Liver (tissue), 9 donors: ENCODE data around the gene CPNE8. TPM values are rescaled to one million over a fixed set of nuclear protein-coding genes. Genes with fewer than 3 reads are reported as not detected.

Experiments used
- DNase-seq: peaks from one replicate; pipeline ENCODE4 v3.0.0-alpha.2; 2017; ENCODE audit warnings: low spot score
- H3K27ac ChIP-seq, 2 donors: one replicate each; pipeline ENCODE4 v1.7.0; 2013; ENCODE audit warnings: inconsistent platforms in 2 of 2, low read length in 2 of 2, control low read depth in 1 of 2, low read depth in 1 of 2, mild to moderate bottlenecking in 1 of 2
- H3K27me3 ChIP-seq, 4 donors: one replicate each; pipeline versions ENCODE4 v1.6.1 to v1.7.0; 2013; ENCODE audit warnings: low read length in 3 of 4, inconsistent platforms in 1 of 4, mild to moderate bottlenecking in 1 of 4, moderate library complexity in 1 of 4; ENCODE audit not compliant: control insufficient read depth in 4 of 4, insufficient read depth in 4 of 4
- H3K36me3 ChIP-seq, 4 donors: one replicate each; pipeline versions ENCODE4 v1.6.1 to v1.7.0; 2013; ENCODE audit warnings: low read length in 3 of 4, mild to moderate bottlenecking in 3 of 4, low read depth in 1 of 4, moderate library complexity in 1 of 4; ENCODE audit not compliant: control insufficient read depth in 4 of 4, insufficient read depth in 3 of 4
- H3K4me1 ChIP-seq, 4 donors: one replicate each; pipeline versions ENCODE4 v1.6.1 to v1.7.0; 2013; ENCODE audit warnings: low read length in 3 of 4, mild to moderate bottlenecking in 3 of 4, moderate library complexity in 1 of 4; ENCODE audit not compliant: control insufficient read depth in 4 of 4, insufficient read depth in 4 of 4
- H3K4me3 ChIP-seq, 3 donors: one replicate each; pipeline versions ENCODE4 v1.6.1 to v1.7.0; 2013; ENCODE audit warnings: low read length in 3 of 3, control low read depth in 1 of 3, low read depth in 1 of 3, mild to moderate bottlenecking in 1 of 3
- H3K9ac ChIP-seq, 2 donors: one replicate each; pipeline ENCODE4 v1.7.0; 2013; ENCODE audit warnings: low read length in 2 of 2, mild to moderate bottlenecking in 2 of 2, moderate library complexity in 2 of 2, control low read depth in 1 of 2, low read depth in 1 of 2
- H3K9me3 ChIP-seq, 4 donors: one replicate each; pipeline versions ENCODE4 v1.6.1 to v1.7.0; 2013; ENCODE audit warnings: low read length in 3 of 4; ENCODE audit not compliant: control insufficient read depth in 4 of 4
- ATF3 ChIP-seq: IDR thresholded peaks from 2 replicates; pipeline ENCODE4 v1.6.1; 2016; ENCODE audit warnings: antibody characterized with exemption
- EGR1 ChIP-seq, 2 donors: IDR thresholded peaks; 2 replicates each; pipeline ENCODE4 v1.6.1; 2016 to 2018; ENCODE audit warnings: antibody characterized with exemption in 2 of 2, low read depth in 2 of 2
- FOXA1 ChIP-seq: IDR thresholded peaks from 2 replicates; pipeline ENCODE4 v1.6.1; 2016; ENCODE audit warnings: antibody characterized with exemption
- FOXA2 ChIP-seq: IDR thresholded peaks from 2 replicates; pipeline ENCODE4 v1.6.1; 2016; ENCODE audit warnings: antibody characterized with exemption
- GABPA ChIP-seq, 2 donors: IDR thresholded peaks in 1 of 2; conservative IDR thresholded peaks in 1 of 2; 2 replicates each; pipeline ENCODE4 v1.6.1; 2016; ENCODE audit warnings: antibody characterized with exemption in 2 of 2, mild to moderate bottlenecking in 1 of 2, moderate library complexity in 1 of 2
- HNF4A ChIP-seq, 2 donors: conservative IDR thresholded peaks; 2 replicates each; pipeline ENCODE4 v1.6.1; 2016; ENCODE audit warnings: antibody characterized with exemption in 2 of 2, mild to moderate bottlenecking in 2 of 2
- HNF4G ChIP-seq: IDR thresholded peaks from 2 replicates; pipeline ENCODE4 v1.6.1; 2016; ENCODE audit warnings: antibody characterized with exemption
- JUND ChIP-seq, 2 donors: IDR thresholded peaks; 2 replicates each; pipeline ENCODE4 v1.6.1; 2016; ENCODE audit warnings: antibody characterized with exemption in 2 of 2
- MAX ChIP-seq: IDR thresholded peaks from 2 replicates; pipeline ENCODE4 v1.6.1; 2016; ENCODE audit warnings: antibody characterized with exemption
- NR2F2 ChIP-seq: IDR thresholded peaks from 2 replicates; pipeline ENCODE4 v1.6.1; 2016; ENCODE audit warnings: antibody characterized with exemption
- RAD21 ChIP-seq, 2 donors: IDR thresholded peaks; 2 replicates each; pipeline ENCODE4 v1.6.1; 2016; ENCODE audit warnings: antibody characterized with exemption in 2 of 2, mild to moderate bottlenecking in 2 of 2
- REST ChIP-seq: IDR thresholded peaks from 2 replicates; pipeline ENCODE4 v1.6.1; 2016; ENCODE audit warnings: antibody characterized with exemption, mild to moderate bottlenecking
- RXRA ChIP-seq, 2 donors: IDR thresholded peaks; 2 replicates each; pipeline ENCODE4 v1.6.1; 2017 to 2018; ENCODE audit warnings: antibody characterized with exemption in 2 of 2, mild to moderate bottlenecking in 1 of 2
- SP1 ChIP-seq: IDR thresholded peaks from 2 replicates; pipeline ENCODE4 v1.6.1; 2018; ENCODE audit warnings: antibody characterized with exemption, mild to moderate bottlenecking
- TAF1 ChIP-seq: conservative IDR thresholded peaks from 2 replicates; pipeline ENCODE4 v1.6.1; 2016; ENCODE audit warnings: antibody characterized with exemption, mild to moderate bottlenecking
- YY1 ChIP-seq: IDR thresholded peaks from 2 replicates; pipeline ENCODE4 v1.6.1; 2016; ENCODE audit warnings: antibody characterized with exemption, mild to moderate bottlenecking
- WGBS: extraction: QIAGEN DNeasy Blood & Tissue Kit; methylation state at CpG from one replicate; pipeline ENCODE4 v1.1.7; 2013; 5-methylcytosine and 5-hydroxymethylcytosine counted together
- polyA plus RNA-seq, 2 donors: library from polyadenylated mRNA; stranded (reverse) in 1 of 2; unstranded in 1 of 2; fragments of 200-250 nt in 1 of 2; fragments of >200 nt in 1 of 2; fragmentation: Nextera tagmentation in 1 of 2; extraction: Ambion mirVana in 1 of 2; gene quantifications; one replicate each; pipeline versions ENCODE4 v1.2.1 to v1.2.3, GENCODE V29; 2013 to 2015
- total RNA-seq, 2 donors: library from RNA; depleted of rRNA; stranded (reverse); fragments of >200 nt; gene quantifications; one replicate each; pipeline ENCODE4 v1.2.3, GENCODE V29; 2014
- donor health status: healthy.
- donor health status: healthy.
- donor health status: healthy.
- donor health status: healthy.
- donor health status: healthy.

The CPNE8 gene
- total and polyA plus RNA-seq, 4 donors, result 4.2 to 27.4 (median 10.9) TPM

GRCh38 chr12:38809832-38810231 lies 95.6 kb downstream of the CPNE8 start:
- Histone ChIP-seq H3K9ac (no peak overlapping the region), H3K36me3 (peaks cover 2 to 8% (median 6%) of the 10 kb centered on the region in 4 donors), H3K27me3 (no peaks in the 10 kb centered on the region), H3K4me3 (no peak overlapping the region), H3K27ac (no peak overlapping the region), H3K9me3 (no peaks in the 10 kb centered on the region), H3K4me1 (no peaks in the 10 kb centered on the region)
- TF ChIP-seq RXRA (IDR thresholded peaks at IDR 0.05) (no peak), SP1 (no peak)
- DNase-seq, result no peak

GRCh38 chr12:38788106-38788505 lies 117.3 kb downstream of the CPNE8 start:
- no peak overlapping the region for H3K4me3 ChIP-seq
- H3K4me1 ChIP-seq, result no peaks in the 10 kb centered on the region
- H3K9me3 ChIP-seq, result peaks cover 0 to 2% (median 0%) of the 10 kb centered on the region in 4 donors
- H3K27ac ChIP-seq, result no peak overlapping the region
- H3K9ac ChIP-seq, result no peak overlapping the region
- no peaks in the 10 kb centered on the region for H3K27me3 ChIP-seq
- no peak for TF ChIP-seq RXRA (IDR thresholded peaks at IDR 0.05)
- TF ChIP-seq SP1, result no peak
- TF ChIP-seq NR2F2, result no peak
- no peak for TF ChIP-seq TAF1
- no peak for TF ChIP-seq HNF4G
- TF ChIP-seq JUND (IDR thresholded peaks at IDR 0.05), result no peak
- TF ChIP-seq RAD21 (IDR thresholded peaks at IDR 0.05), result no peak
- no peak for TF ChIP-seq REST
- no peak for TF ChIP-seq FOXA1
- no peak for TF ChIP-seq HNF4A (conservative IDR thresholded peaks at IDR 0.05)
- TF ChIP-seq YY1, result no peak
- TF ChIP-seq EGR1 (IDR thresholded peaks at IDR 0.05; ENCODE audit: low read depth in 2 of 2), result no peak
- no peak for TF ChIP-seq MAX
- no peak for TF ChIP-seq ATF3
- no peak for TF ChIP-seq FOXA2
- 96% methylated on average over 1 of the region's 1 CpG for WGBS
- no peaks in the 10 kb centered on the region for H3K36me3 ChIP-seq
- no peak for DNase-seq

GRCh38 chr12:38785381-38785780 lies 120.0 kb downstream of the CPNE8 start:
- no peak overlapping the region for H3K9ac ChIP-seq
- WGBS, result 64% methylated on average over 1 of the region's 1 CpG

More at GRCh38 chr12:38785381-38785780, 120.0 kb downstream of the CPNE8 start:
- TF ChIP-seq JUND (IDR thresholded peaks at IDR 0.05) (no peak), FOXA1 (no peak), RXRA (IDR thresholded peaks at IDR 0.05) (no peak), YY1 (no peak), EGR1 (IDR thresholded peaks at IDR 0.05; ENCODE audit: low read depth in 2 of 2) (no peak), RAD21 (IDR thresholded peaks at IDR 0.05) (no peak), GABPA (IDR thresholded peaks at IDR 0.05 in 1 of 2, conservative IDR thresholded peaks at IDR 0.05 in 1 of 2) (no peak), NR2F2 (no peak), HNF4G (no peak), ATF3 (no peak), REST (no peak)
- no peak for DNase-seq
- Histone ChIP-seq H3K9me3 (peaks cover 0 to 2% (median 0%) of the 10 kb centered on the region in 4 donors), H3K27me3 (no peaks in the 10 kb centered on the region), H3K36me3 (no peaks in the 10 kb centered on the region), H3K4me3 (no peak overlapping the region), H3K4me1 (no peaks in the 10 kb centered on the region), H3K27ac (no peak overlapping the region)
